ENCODE data around the gene FNIP2.

The FNIP2 gene

DNA sequence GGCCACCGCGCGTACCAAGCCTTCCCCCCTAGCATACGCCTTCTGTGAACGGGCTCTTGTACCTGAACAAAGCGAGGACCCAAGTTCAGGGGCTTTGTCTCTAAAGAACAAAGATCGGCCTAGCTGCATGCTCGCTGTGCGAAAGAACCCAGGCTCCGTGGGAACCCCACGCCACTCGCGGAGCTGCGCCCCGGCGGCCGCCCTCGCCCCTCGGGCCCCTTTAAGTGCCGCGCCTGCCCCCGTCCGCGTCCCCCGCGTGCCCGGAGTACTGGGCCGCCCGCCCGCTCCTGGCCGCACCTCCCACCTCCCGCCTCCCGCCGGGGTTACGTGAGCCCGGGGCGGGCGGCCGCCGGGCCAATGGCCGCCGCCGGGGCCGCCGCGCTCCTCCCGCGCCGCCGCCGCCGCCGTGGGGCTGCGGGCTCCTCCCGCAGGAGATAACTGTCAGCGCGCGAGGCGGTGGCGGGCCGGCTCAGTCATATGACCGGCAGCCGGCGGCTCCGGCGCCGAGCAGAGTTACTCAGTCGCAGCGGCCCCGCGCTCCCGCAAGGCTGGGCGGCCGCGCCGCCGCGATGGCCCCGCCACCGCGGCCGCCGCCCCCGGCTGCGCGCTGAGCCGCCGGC lies at the start of gene FNIP2 (continued):
- TF ChIP-seq ZNF280D (tag by site-specific recombination; IDR thresholded peaks at IDR 0.05) (no peak), HOXC10 (CRISPR knock-in tag; IDR thresholded peaks at IDR 0.05) (no peak), GLI2 (tag by site-specific recombination; IDR thresholded peaks at IDR 0.05; ENCODE audit: borderline replicate concordance, low read depth) (no peak), ZXDB (tag by site-specific recombination; IDR thresholded peaks at IDR 0.05) (peak; percentile 51), ZNF133 (tag by site-specific recombination; IDR thresholded peaks at IDR 0.05) (no peak), ZNF792 (tag by site-specific recombination; IDR thresholded peaks at IDR 0.05) (no peak), TSHZ1 (tag by site-specific recombination; IDR thresholded peaks at IDR 0.05; ENCODE audit: borderline replicate concordance) (no peak), ZNF426 (tag by site-specific recombination; IDR thresholded peaks at IDR 0.05) (no peak), ZNF341 (tag by site-specific recombination; IDR thresholded peaks at IDR 0.05; ENCODE audit: low read depth) (peak; percentile 44), ZNF692 (tag by site-specific recombination; IDR thresholded peaks at IDR 0.05) (peak; percentile 85), ZNF37A (tag by site-specific recombination; IDR thresholded peaks at IDR 0.05) (no peak)

GRCh38 chr4:158721680-158722079 lies 47.1 kb upstream of the FNIP2 start:
- Histone ChIP-seq H3K4me3 (ENCODE audit: low read depth, low read length) (no peak overlapping the region), H3K27ac (ENCODE audit: extremely low read depth, low read depth, low read length) (no peak overlapping the region), H3K4me1 (ENCODE audit: control insufficient read depth, insufficient read depth, low read length) (no peaks in the 10 kb centered on the region), H3K36me3 (ENCODE audit: control insufficient read depth in 2 of 2, insufficient read depth in 1 of 2, low read length in 2 of 2) (peaks cover under 1 to 45% of the 10 kb centered on the region in 2 experiments), H3K9me3 (ENCODE audit: control insufficient read depth, insufficient read depth, low read depth, low read length) (no peaks in the 10 kb centered on the region)
- ChIA-PET POLR2A (no interaction called here), CTCF (no interaction called here)
- no peak for TF ChIP-seq ZNF19 (tag by site-specific recombination; IDR thresholded peaks at IDR 0.05; ENCODE audit: low read depth)
- TF ChIP-seq ZNF324 (tag by site-specific recombination; IDR thresholded peaks at IDR 0.05): no peak
- TF ChIP-seq, protein P1, sequence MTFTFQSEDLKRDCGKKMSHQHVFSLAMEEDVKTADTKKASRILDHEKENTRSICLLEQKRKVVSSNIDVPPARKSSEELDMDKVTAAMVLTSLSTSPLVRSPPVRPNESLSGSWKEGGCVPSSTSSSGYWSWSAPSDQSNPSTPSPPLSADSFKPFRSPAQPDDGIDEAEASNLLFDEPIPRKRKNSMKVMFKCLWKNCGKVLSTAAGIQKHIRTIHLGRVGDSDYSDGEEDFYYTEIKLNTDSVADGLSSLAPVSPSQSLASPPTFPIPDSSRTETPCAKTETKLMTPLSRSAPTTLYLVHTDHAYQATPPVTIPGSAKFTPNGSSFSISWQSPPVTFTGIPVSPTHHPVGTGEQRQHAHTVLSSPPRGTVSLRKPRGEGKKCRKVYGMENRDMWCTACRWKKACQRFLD (tag by site-specific recombination; IDR thresholded peaks at IDR 0.05): no peak
- 0 out of 2 replicates have a peak, but pooled peaks have one; percentile 16 for TF ChIP-seq ZNF580 (tag by site-specific recombination; IDR thresholded peaks at IDR 0.05)
- 0 out of 2 replicates have a peak, but pooled peaks have one; percentile 25 for TF ChIP-seq ZFP3 (tag by site-specific recombination; IDR thresholded peaks at IDR 0.05; ENCODE audit: low read depth)
- TF ChIP-seq SCRT1 (tag by site-specific recombination; IDR thresholded peaks at IDR 0.05; ENCODE audit: borderline replicate concordance): no peak
- TF ChIP-seq ZNF146 (tag by site-specific recombination; IDR thresholded peaks at IDR 0.05): peak; percentile 85
- no peak for TF ChIP-seq ZNF529 (tag by site-specific recombination; IDR thresholded peaks at IDR 0.05; ENCODE audit: insufficient replicate concordance)
- TF ChIP-seq ZNF548 (tag by site-specific recombination; IDR thresholded peaks at IDR 0.05): no peak
- TF ChIP-seq ZNF155 (tag by site-specific recombination; IDR thresholded peaks at IDR 0.05): no peak
